Astrocyte of the cerebellum (primary cell): ENCODE measurements around the gene PPM1L.

ENCODE experiments used
- DNase-seq: peaks from one replicate; pipeline ENCODE4 v3.0.0-alpha.2; 2011; ENCODE audit warnings: low read depth
- H3K4me3 ChIP-seq: 2 replicates; pipeline ENCODE4 v1.5.1; 2011; ENCODE audit warnings: mild to moderate bottlenecking, low read depth, low read length, moderate library complexity
- CTCF ChIP-seq: IDR thresholded peaks from 2 replicates; pipeline ENCODE4 v1.5.1; 2012; ENCODE audit warnings: low read length, low read depth, moderate library complexity, mild to moderate bottlenecking; ENCODE audit errors: missing control alignments
- in situ Hi-C: cut with HindIII; loops from 2 replicates; pipeline ENCODE4 v1.10.0; 2017; ENCODE audit warnings: low sequenced_read_pairs

PPM1L gene

GRCh38 chr3:160869825-160870224 is 113.8 kb downstream of the PPM1L start:
- in situ Hi-C loops, result no loop called here
- no peak for TF ChIP-seq CTCF
- DNase-seq, result no peak
- no peak overlapping the region for H3K4me3 ChIP-seq

GRCh38 chr3:160870327-160870726 is 114.3 kb downstream of the PPM1L start:
- DNase-seq, result no peak
- TF ChIP-seq CTCF, result no peak
- in situ Hi-C loops, result no loop called here
- no peak overlapping the region for H3K4me3 ChIP-seq

- no peak overlapping the region for H3K4me3 ChIP-seq
- in situ Hi-C loops, result no loop called here
- no peak for DNase-seq
- no peak for TF ChIP-seq CTCF
These were observed 118.7 kb downstream of the PPM1L start for GRCh38 chr3:160874736-160875135.

GRCh38 chr3:160876643-160877042 is 120.6 kb downstream of the PPM1L start:
- in situ Hi-C loops, result no loop called here
- TF ChIP-seq CTCF, result no peak

GRCh38 chr3:160879859-160880258 is 123.8 kb downstream of the PPM1L start:
- in situ Hi-C loops, result no loop called here

More at GRCh38 chr3:160876643-160877042, 120.6 kb downstream of the PPM1L start:
- no peak overlapping the region for H3K4me3 ChIP-seq
- DNase-seq, result no peak

GRCh38 chr3:160883373-160883772 is 127.3 kb downstream of the PPM1L start:
- TF ChIP-seq CTCF, result no peak
- DNase-seq, result no peak
- in situ Hi-C loops, result no loop called here
- H3K4me3 ChIP-seq, result no peak overlapping the region

More at GRCh38 chr3:160879859-160880258, 123.8 kb downstream of the PPM1L start:
- no peak for DNase-seq
- no peak overlapping the region for H3K4me3 ChIP-seq
- no peak for TF ChIP-seq CTCF
